Kidney (tissue), 14 donors: ENCODE data around the gene TFAP2D. TPM values are rescaled to one million over a fixed set of nuclear protein-coding genes. Genes with fewer than 3 reads are reported as not detected.

Experiments
- DNase-seq, 5 donors: peaks; one replicate each; pipeline ENCODE4 v3.0.0-alpha.2; 2013 to 2020
- FAIRE-seq: peaks from 2 replicates; lab custom pipeline; 2012; peaks lifted over from hg19 to GRCh38; lab: Jason Lieb, UNC
- H3K27ac ChIP-seq, 2 donors: one replicate each; pipeline ENCODE4 v1.7.0; 2013; ENCODE audit warnings: low read depth in 2 of 2, low read length in 2 of 2, inconsistent platforms in 1 of 2
- H3K27me3 ChIP-seq: one replicate; pipeline ENCODE4 v1.7.1; 2013; ENCODE audit warnings: low read length, inconsistent platforms; ENCODE audit not compliant: control insufficient read depth, insufficient read depth
- H3K36me3 ChIP-seq, 3 donors: one replicate each; pipeline versions ENCODE4 v1.7.0 to v1.7.1; 2013; ENCODE audit warnings: low read length in 3 of 3, control low read depth in 1 of 3, inconsistent platforms in 1 of 3; ENCODE audit not compliant: insufficient read depth in 3 of 3, control insufficient read depth in 2 of 3
- H3K4me1 ChIP-seq, 3 donors: one replicate each; pipeline versions ENCODE4 v1.7.0 to v1.7.1; 2013; ENCODE audit warnings: low read length in 3 of 3, inconsistent platforms in 1 of 3, low read depth in 1 of 3; ENCODE audit not compliant: control insufficient read depth in 2 of 3, insufficient read depth in 2 of 3
- H3K4me3 ChIP-seq, 3 donors: one replicate each; pipeline versions ENCODE4 v1.7.0 to v1.8.1; 2013; ENCODE audit warnings: low read length in 3 of 3, control low read depth in 1 of 3, inconsistent platforms in 1 of 3
- H3K9ac ChIP-seq, 3 donors: one replicate each; pipeline versions ENCODE4 v1.7.0 to v1.7.1; 2013; ENCODE audit warnings: low read length in 3 of 3, control low read depth in 1 of 3, inconsistent platforms in 1 of 3
- H3K9me3 ChIP-seq, 3 donors: one replicate each; pipeline versions ENCODE4 v1.7.0 to v1.7.1; 2013; ENCODE audit warnings: low read length in 3 of 3, control low read depth in 1 of 3, inconsistent platforms in 1 of 3; ENCODE audit not compliant: control insufficient read depth in 2 of 3, insufficient read depth in 1 of 3
- intact Hi-C: fragments of 100-400 bp; cut with DNase I; formaldehyde crosslinking; loops from one replicate; pipeline ENCODE4 v1.11.1; 2022
- polyA plus RNA-seq: library from polyadenylated mRNA; stranded (reverse); fragments of 350-450 nt; fragmentation: Illumina TruSeq; extraction: RNeasy Lipid Tissue Mini Kit (QIAGEN cat#74804); gene quantifications from one replicate; pipeline ENCODE4 v1.2.3, GENCODE V29; 2014; ENCODE audit warnings: low read depth, low replicate concordance; ENCODE audit not compliant: insufficient read depth
- total RNA-seq: library from RNA; stranded (reverse); fragmentation: NEBNext Ultra II Directional; extraction: Animal tissue kit (Norgen Biotek cat#: 25700); gene quantifications from one replicate; pipeline ENCODE4 v1.2.1, GENCODE V29; 2021
- TF ChIP-seq, protein P1 (sequence below): IDR thresholded peaks from 3 replicates; pipeline ENCODE4 v1.5.1; 2012; ENCODE audit warnings: mild to moderate bottlenecking, moderate library complexity, borderline replicate concordance; ENCODE audit not compliant: insufficient read depth; ENCODE audit errors: extremely low read depth
- donor health status: control.
- donor health status: control.
- donor health status: control.
- donor health status: control.
- donor health status: control.
- donor health status: DM: yes; HTN: yes; CAD: no.
- donor health status: Normal renal cell carcinoma (clear cell type).

The TFAP2D gene
- total and polyA plus RNA-seq, 2 donors from 2014 or later = not detected

DNA sequence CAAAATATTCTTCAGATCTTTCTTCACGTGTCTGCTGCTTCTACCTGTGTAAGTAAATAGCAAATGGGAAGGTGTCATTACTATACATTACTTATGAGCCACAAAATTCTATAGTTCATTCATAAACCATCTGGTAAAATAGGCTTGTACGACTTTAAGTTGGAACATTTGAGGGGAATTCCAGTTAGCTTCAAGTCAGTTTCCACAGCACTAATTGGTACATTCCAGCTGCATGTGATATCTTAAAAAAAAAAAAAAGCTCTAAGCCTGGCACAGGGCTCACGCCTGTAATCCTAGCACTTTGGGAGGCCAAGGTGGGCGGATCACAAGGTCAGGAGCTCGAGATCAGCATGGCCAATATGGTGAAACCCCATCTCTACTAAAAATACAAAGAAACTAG is 82.2 kb downstream of the TFAP2D start:
- DNase-seq (peak in 1 of 5 donors; percentile 41), FAIRE-seq (no peak)
- intact Hi-C loops = no loop called here
- no peak overlapping the region for H3K4me3 ChIP-seq
- no peak overlapping the region for H3K27ac ChIP-seq
- no peaks in the 10 kb centered on the region for H3K36me3 ChIP-seq
- no peaks in the 10 kb centered on the region for H3K4me1 ChIP-seq
- TF ChIP-seq, protein P1, sequence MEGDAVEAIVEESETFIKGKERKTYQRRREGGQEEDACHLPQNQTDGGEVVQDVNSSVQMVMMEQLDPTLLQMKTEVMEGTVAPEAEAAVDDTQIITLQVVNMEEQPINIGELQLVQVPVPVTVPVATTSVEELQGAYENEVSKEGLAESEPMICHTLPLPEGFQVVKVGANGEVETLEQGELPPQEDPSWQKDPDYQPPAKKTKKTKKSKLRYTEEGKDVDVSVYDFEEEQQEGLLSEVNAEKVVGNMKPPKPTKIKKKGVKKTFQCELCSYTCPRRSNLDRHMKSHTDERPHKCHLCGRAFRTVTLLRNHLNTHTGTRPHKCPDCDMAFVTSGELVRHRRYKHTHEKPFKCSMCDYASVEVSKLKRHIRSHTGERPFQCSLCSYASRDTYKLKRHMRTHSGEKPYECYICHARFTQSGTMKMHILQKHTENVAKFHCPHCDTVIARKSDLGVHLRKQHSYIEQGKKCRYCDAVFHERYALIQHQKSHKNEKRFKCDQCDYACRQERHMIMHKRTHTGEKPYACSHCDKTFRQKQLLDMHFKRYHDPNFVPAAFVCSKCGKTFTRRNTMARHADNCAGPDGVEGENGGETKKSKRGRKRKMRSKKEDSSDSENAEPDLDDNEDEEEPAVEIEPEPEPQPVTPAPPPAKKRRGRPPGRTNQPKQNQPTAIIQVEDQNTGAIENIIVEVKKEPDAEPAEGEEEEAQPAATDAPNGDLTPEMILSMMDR = no peak
- H3K9me3 ChIP-seq = no peaks in the 10 kb centered on the region
- no peaks in the 10 kb centered on the region for H3K27me3 ChIP-seq
- H3K9ac ChIP-seq = no peak overlapping the region

DNA sequence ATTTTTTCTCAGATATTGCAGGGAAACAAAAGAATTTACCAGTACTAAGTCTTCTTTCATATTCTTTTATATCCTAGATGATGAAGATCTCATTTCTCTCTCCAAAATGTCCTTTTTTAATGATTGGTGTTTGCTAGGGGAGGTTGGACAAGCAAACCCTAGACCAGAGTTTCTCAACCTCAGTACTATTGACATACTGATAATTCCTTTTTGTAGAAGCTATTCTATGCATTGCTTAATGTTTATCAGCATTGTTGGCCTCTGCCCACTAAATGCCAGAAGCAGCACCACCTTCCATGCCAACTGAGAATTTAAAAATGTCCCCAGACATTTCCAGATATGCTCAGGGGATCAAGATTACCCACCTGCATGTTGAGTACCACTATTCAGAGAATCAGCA is 91.0 kb downstream of the TFAP2D start:
- DNase-seq (no peak), FAIRE-seq (no peak)
- no peaks in the 10 kb centered on the region for H3K4me1 ChIP-seq
- TF ChIP-seq, protein P1 = no peak
- no peaks in the 10 kb centered on the region for H3K36me3 ChIP-seq
- H3K4me3 ChIP-seq = no peak overlapping the region
- no peak overlapping the region for H3K27ac ChIP-seq
- H3K9me3 ChIP-seq = no peaks in the 10 kb centered on the region
- H3K27me3 ChIP-seq = no peaks in the 10 kb centered on the region
- H3K9ac ChIP-seq = no peak overlapping the region
- intact Hi-C loops = no loop called here

DNA sequence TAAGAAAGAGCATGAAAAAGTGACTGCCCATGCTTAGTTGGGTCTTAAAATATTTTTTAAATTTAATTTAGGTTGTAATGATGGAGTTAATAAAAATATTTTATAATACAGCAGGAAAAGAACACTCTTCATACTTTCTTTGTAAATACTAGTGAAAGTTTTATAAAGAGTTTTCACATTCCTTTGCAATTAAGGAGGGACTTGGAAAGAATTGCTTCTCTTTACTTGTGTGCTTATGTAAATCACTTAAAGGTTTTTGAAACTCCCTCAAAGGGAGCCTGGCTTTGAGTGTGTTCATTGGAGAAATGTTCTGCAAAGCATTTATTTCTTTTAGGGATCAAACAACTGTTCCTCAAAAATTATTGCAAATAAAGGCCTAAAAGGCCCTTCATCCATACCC is 93.7 kb downstream of the TFAP2D start:
- no peak overlapping the region for H3K4me3 ChIP-seq
- intact Hi-C loops = no loop called here
- no peak overlapping the region for H3K9ac ChIP-seq
- FAIRE-seq (no peak), DNase-seq (no peak)
- H3K27ac ChIP-seq = no peak overlapping the region
- TF ChIP-seq, protein P1 = no peak
- H3K36me3 ChIP-seq = no peaks in the 10 kb centered on the region
- H3K27me3 ChIP-seq = no peaks in the 10 kb centered on the region
- no peaks in the 10 kb centered on the region for H3K9me3 ChIP-seq
- no peaks in the 10 kb centered on the region for H3K4me1 ChIP-seq
